RKO (cell line): ENCODE measurements around the gene CTNND2.
A peak's percentile ranks its signal among the peaks of the same experiment; 100 is the strongest.
"Not testable (repeated sequence)": the region's sequence is repeated elsewhere in the genome, so short reads cannot be mapped to it uniquely, and the experiment has no call there.

Source experiments
- DNase-seq: peaks from one replicate; pipeline ENCODE4 v3.0.0-alpha.2; 2016; ENCODE audit warnings: low spot score

CTNND2 gene

GRCh38 chr5:11863911-11864310, 40.3 kb downstream of the CTNND2 start:
- DNase-seq, result no peak

- no peak for DNase-seq
These were observed 46.9 kb downstream of the CTNND2 start for GRCh38 chr5:11857391-11857790.

- no peak for DNase-seq
These were observed 49.3 kb downstream of the CTNND2 start for GRCh38 chr5:11854936-11855335.

- DNase-seq, result no peak
These were observed 50.5 kb downstream of the CTNND2 start for GRCh38 chr5:11853796-11854195.

- no peak for DNase-seq
These were observed 51.1 kb downstream of the CTNND2 start for GRCh38 chr5:11853140-11853539.

GRCh38 chr5:11852717-11853087, 51.5 kb downstream of the CTNND2 start:
- no peak for DNase-seq

- DNase-seq, result no peak
These were observed 52.1 kb downstream of the CTNND2 start for GRCh38 chr5:11851965-11852716.

- DNase-seq, result peak; percentile 7
These were observed 52.8 kb downstream of the CTNND2 start for GRCh38 chr5:11851416-11851815.

- not testable (repeated sequence) for DNase-seq
These were observed 75.7 kb downstream of the CTNND2 start for GRCh38 chr5:11828566-11828965.

GRCh38 chr5:11822598-11822997, 81.6 kb downstream of the CTNND2 start:
- no peak for DNase-seq

- no peak for DNase-seq
These were observed 88.3 kb downstream of the CTNND2 start for GRCh38 chr5:11815916-11816315.

GRCh38 chr5:11815481-11815880, 88.8 kb downstream of the CTNND2 start:
- DNase-seq, result no peak

- DNase-seq, result no peak
These were observed 89.9 kb downstream of the CTNND2 start for GRCh38 chr5:11814373-11814772.

GRCh38 chr5:11809407-11809806, 94.8 kb downstream of the CTNND2 start:
- no peak for DNase-seq

- DNase-seq, result peak; percentile 27
These were observed 100.8 kb downstream of the CTNND2 start for GRCh38 chr5:11803436-11803835.

GRCh38 chr5:11801061-11801460, 103.2 kb downstream of the CTNND2 start:
- DNase-seq, result peak; percentile 45

- DNase-seq, result no peak
These were observed 107.1 kb downstream of the CTNND2 start for GRCh38 chr5:11797132-11797531.

- no peak for DNase-seq
These were observed 110.8 kb downstream of the CTNND2 start for GRCh38 chr5:11793396-11793795.

GRCh38 chr5:11792621-11793020, 111.6 kb downstream of the CTNND2 start:
- no peak for DNase-seq

GRCh38 chr5:11791792-11792191, 112.5 kb downstream of the CTNND2 start:
- no peak for DNase-seq

GRCh38 chr5:11790201-11790600, 114.0 kb downstream of the CTNND2 start:
- DNase-seq, result no peak

GRCh38 chr5:11785771-11786352, 118.4 kb downstream of the CTNND2 start:
- no peak for DNase-seq

GRCh38 chr5:11780641-11781345, 123.5 kb downstream of the CTNND2 start:
- no peak for DNase-seq
